GM23338 (cell line): ENCODE data around the gene HMOX1. TPM values are rescaled to one million over a fixed set of nuclear protein-coding genes. Genes with fewer than 3 reads are reported as not detected.

ENCODE experiments used
- ATAC-seq: fragments of 200-7000 bp; cut with Tn5 transposase; 3 replicates; pipeline ENCODE4 v1.9.1; 2020
- DNase-seq: peaks from one replicate; pipeline ENCODE4 v3.0.0-alpha.2; 2015; ENCODE audit warnings: low spot score
- H2AFZ ChIP-seq: fragments of 200-600 bp; sonication (generic); 2 replicates; pipeline ENCODE4 v1.8.0; 2016; ENCODE audit warnings: antibody characterized with exemption, mild to moderate bottlenecking, moderate library complexity
- H3F3A ChIP-seq: fragments of 200-600 bp; sonication (generic); replicated peaks from 2 replicates; pipeline ENCODE4 v1.8.0; 2017; ENCODE audit warnings: antibody characterized with exemption, mixed run types, low read depth
- H3K27ac ChIP-seq: fragments of 200-600 bp; sonication (generic); 2 replicates; pipeline ENCODE4 v1.6.1; 2016; ENCODE audit warnings: low read depth
- H3K27me3 ChIP-seq: fragments of 200-600 bp; sonication (generic); 2 replicates; pipeline ENCODE4 v1.8.0; 2016; ENCODE audit warnings: mild to moderate bottlenecking, mixed run types, moderate library complexity; ENCODE audit not compliant: insufficient read depth
- H3K36me3 ChIP-seq: fragments of 200-600 bp; sonication (generic); 2 replicates; pipeline ENCODE4 v1.8.0; 2016; ENCODE audit warnings: mild to moderate bottlenecking; ENCODE audit not compliant: insufficient read depth
- H3K4me1 ChIP-seq: fragments of 200-600 bp; sonication (generic); 2 replicates; pipeline ENCODE4 v1.8.0; 2016; ENCODE audit warnings: mild to moderate bottlenecking, moderate library complexity; ENCODE audit not compliant: insufficient read depth
- H3K4me2 ChIP-seq: fragments of 200-600 bp; sonication (generic); 2 replicates; pipeline ENCODE4 v1.7.1; 2017; ENCODE audit warnings: mixed run types
- H3K4me3 ChIP-seq: fragments of 200-600 bp; sonication (generic); 2 replicates; pipeline ENCODE4 v1.6.1; 2016; ENCODE audit warnings: mixed run types
- H3K79me2 ChIP-seq: fragments of 200-600 bp; sonication (generic); replicated peaks from 2 replicates; pipeline ENCODE4 v1.8.0; 2017; ENCODE audit warnings: mild to moderate bottlenecking; ENCODE audit not compliant: insufficient read depth
- H3K9me2 ChIP-seq: fragments of 200-600 bp; sonication (generic); 2 replicates; pipeline ENCODE4 v1.8.0; 2017; ENCODE audit not compliant: insufficient read depth
- H4K20me1 ChIP-seq: fragments of 200-600 bp; sonication (generic); replicated peaks from 2 replicates; pipeline ENCODE4 v1.8.0; 2017; ENCODE audit warnings: mild to moderate bottlenecking; ENCODE audit not compliant: insufficient read depth
- H3K27ac Mint-ChIP-seq: 2 replicates; pipeline ENCODE4 v1.8.0; 2020; ENCODE audit warnings: inconsistent platforms, mild to moderate bottlenecking, moderate library complexity, mixed read lengths
- H3K27me3 Mint-ChIP-seq: 3 replicates; pipeline ENCODE4 v1.8.0; 2022; ENCODE audit warnings: low read depth, mild to moderate bottlenecking, moderate library complexity, mixed read lengths, inconsistent platforms; ENCODE audit not compliant: insufficient read depth, poor library complexity
- H3K36me3 Mint-ChIP-seq: 3 replicates; pipeline ENCODE4 v1.8.0; 2021; ENCODE audit warnings: low read depth, mild to moderate bottlenecking, inconsistent platforms, moderate library complexity, mixed read lengths
- H3K4me1 Mint-ChIP-seq: 3 replicates; pipeline ENCODE4 v1.8.0; 2020; ENCODE audit warnings: mild to moderate bottlenecking, inconsistent platforms, mixed read lengths
- H3K4me3 Mint-ChIP-seq: 3 replicates; pipeline ENCODE4 v1.8.0; 2021; ENCODE audit warnings: moderate library complexity, mild to moderate bottlenecking, inconsistent platforms, mixed read lengths
- H3K9me3 Mint-ChIP-seq: 3 replicates; pipeline ENCODE4 v1.8.0; 2020; ENCODE audit warnings: moderate library complexity, mild to moderate bottlenecking, inconsistent platforms, mixed read lengths
- CREB1 ChIP-seq: fragments of 250-450 bp; sonication (Bioruptor Pico); IDR thresholded peaks from 2 replicates; pipeline ENCODE4 v1.5.0; 2020; ENCODE audit warnings: low read depth, mild to moderate bottlenecking, moderate library complexity
- EZH2 ChIP-seq: fragments of 200-600 bp; sonication (generic); IDR thresholded peaks from one replicate; pipeline ENCODE4 v1.8.0; 2017; ENCODE audit warnings: antibody characterized with exemption, mild to moderate bottlenecking, low read depth; ENCODE audit not compliant: unreplicated experiment
- JUNB ChIP-seq: IDR thresholded peaks from one replicate; pipeline ENCODE4 v1.6.1; 2016; ENCODE audit warnings: antibody characterized with exemption; ENCODE audit not compliant: unreplicated experiment
- NANOG ChIP-seq: IDR thresholded peaks from 2 replicates; pipeline ENCODE4 v1.6.1; 2016; ENCODE audit warnings: antibody characterized with exemption, borderline replicate concordance
- POLR2AphosphoS5 ChIP-seq: IDR thresholded peaks from 2 replicates; pipeline ENCODE4 v1.6.1; 2016; ENCODE audit warnings: antibody characterized with exemption, low read depth
- STAT1 ChIP-seq: IDR thresholded peaks from one replicate; pipeline ENCODE4 v1.6.1; 2016; ENCODE audit warnings: antibody characterized with exemption; ENCODE audit not compliant: unreplicated experiment
- ZNF114 ChIP-seq: fragments of 250-450 bp; sonication (Bioruptor Pico); IDR thresholded peaks from 2 replicates; pipeline ENCODE4 v1.5.0; 2020; ENCODE audit warnings: mild to moderate bottlenecking, moderate library complexity
- polyA plus RNA-seq: library from polyadenylated mRNA; unstranded; fragments of >200 nt; fragmentation: Nextera tagmentation; extraction: Ambion mirVana; gene quantifications from 2 replicates; pipeline ENCODE4 v1.2.1, GENCODE V29; 2016
- total RNA-seq: library from RNA; depleted of rRNA; stranded (reverse); fragments of >200 nt; shearing (Covaris generic); gene quantifications from 2 replicates; pipeline ENCODE4 v1.2.3, GENCODE V29; 2014
- TF ChIP-seq, protein P1 (sequence below): fragments of 250-450 bp; sonication (Bioruptor Pico); IDR thresholded peaks from 2 replicates; pipeline ENCODE4 v1.5.0; 2020; ENCODE audit warnings: mild to moderate bottlenecking, moderate library complexity
- TF ChIP-seq, protein P2 (sequence below): IDR thresholded peaks from one replicate; pipeline ENCODE4 v1.6.1; 2018; ENCODE audit warnings: antibody characterized with exemption; ENCODE audit not compliant: unreplicated experiment

The HMOX1 gene
- total and polyA plus RNA-seq, 2 experiments from 2014 or later = 10.9 to 22.6 TPM

GRCh38 chr22:35376728-35377472 is 4.0 kb upstream of the HMOX1 start:
- H3K36me3 ChIP-seq = no peaks in the 10 kb centered on the region
- Mint-ChIP-seq H3K36me3 (no peaks in the 10 kb centered on the region; the same call in 2 of the 3 replicates), H3K9me3 (peaks cover 3% of the 10 kb centered on the region; the same call in 1 of the 3 replicates), H3K4me1 (peaks cover 65% of the 10 kb centered on the region), H3K4me3 (peak overlapping the region; percentile 21), H3K27me3 (peaks cover 39% of the 10 kb centered on the region), H3K27ac (peak overlapping the region; percentile 100)
- peak overlapping the region; percentile 97 for H3K27ac ChIP-seq
- peaks cover 41% of the 10 kb centered on the region for H3F3A ChIP-seq
- no peak overlapping the region for H3K4me3 ChIP-seq
- H2AFZ ChIP-seq = no peak overlapping the region
- DNase-seq = peak; percentile 100
- H3K4me1 ChIP-seq = peaks cover 66% of the 10 kb centered on the region
- no peaks in the 10 kb centered on the region for H3K27me3 ChIP-seq
- ATAC-seq = peak; percentile 42
- TF ChIP-seq STAT1 (no peak), ZNF114 (CRISPR knock-in tag) (no peak), JUNB (no peak), CREB1 (peak; percentile 72), EZH2 (no peak), POLR2AphosphoS5 (peak; percentile 31; the same call in 1 of the 2 replicates), NANOG (no peak)
- TF ChIP-seq, protein P1, sequence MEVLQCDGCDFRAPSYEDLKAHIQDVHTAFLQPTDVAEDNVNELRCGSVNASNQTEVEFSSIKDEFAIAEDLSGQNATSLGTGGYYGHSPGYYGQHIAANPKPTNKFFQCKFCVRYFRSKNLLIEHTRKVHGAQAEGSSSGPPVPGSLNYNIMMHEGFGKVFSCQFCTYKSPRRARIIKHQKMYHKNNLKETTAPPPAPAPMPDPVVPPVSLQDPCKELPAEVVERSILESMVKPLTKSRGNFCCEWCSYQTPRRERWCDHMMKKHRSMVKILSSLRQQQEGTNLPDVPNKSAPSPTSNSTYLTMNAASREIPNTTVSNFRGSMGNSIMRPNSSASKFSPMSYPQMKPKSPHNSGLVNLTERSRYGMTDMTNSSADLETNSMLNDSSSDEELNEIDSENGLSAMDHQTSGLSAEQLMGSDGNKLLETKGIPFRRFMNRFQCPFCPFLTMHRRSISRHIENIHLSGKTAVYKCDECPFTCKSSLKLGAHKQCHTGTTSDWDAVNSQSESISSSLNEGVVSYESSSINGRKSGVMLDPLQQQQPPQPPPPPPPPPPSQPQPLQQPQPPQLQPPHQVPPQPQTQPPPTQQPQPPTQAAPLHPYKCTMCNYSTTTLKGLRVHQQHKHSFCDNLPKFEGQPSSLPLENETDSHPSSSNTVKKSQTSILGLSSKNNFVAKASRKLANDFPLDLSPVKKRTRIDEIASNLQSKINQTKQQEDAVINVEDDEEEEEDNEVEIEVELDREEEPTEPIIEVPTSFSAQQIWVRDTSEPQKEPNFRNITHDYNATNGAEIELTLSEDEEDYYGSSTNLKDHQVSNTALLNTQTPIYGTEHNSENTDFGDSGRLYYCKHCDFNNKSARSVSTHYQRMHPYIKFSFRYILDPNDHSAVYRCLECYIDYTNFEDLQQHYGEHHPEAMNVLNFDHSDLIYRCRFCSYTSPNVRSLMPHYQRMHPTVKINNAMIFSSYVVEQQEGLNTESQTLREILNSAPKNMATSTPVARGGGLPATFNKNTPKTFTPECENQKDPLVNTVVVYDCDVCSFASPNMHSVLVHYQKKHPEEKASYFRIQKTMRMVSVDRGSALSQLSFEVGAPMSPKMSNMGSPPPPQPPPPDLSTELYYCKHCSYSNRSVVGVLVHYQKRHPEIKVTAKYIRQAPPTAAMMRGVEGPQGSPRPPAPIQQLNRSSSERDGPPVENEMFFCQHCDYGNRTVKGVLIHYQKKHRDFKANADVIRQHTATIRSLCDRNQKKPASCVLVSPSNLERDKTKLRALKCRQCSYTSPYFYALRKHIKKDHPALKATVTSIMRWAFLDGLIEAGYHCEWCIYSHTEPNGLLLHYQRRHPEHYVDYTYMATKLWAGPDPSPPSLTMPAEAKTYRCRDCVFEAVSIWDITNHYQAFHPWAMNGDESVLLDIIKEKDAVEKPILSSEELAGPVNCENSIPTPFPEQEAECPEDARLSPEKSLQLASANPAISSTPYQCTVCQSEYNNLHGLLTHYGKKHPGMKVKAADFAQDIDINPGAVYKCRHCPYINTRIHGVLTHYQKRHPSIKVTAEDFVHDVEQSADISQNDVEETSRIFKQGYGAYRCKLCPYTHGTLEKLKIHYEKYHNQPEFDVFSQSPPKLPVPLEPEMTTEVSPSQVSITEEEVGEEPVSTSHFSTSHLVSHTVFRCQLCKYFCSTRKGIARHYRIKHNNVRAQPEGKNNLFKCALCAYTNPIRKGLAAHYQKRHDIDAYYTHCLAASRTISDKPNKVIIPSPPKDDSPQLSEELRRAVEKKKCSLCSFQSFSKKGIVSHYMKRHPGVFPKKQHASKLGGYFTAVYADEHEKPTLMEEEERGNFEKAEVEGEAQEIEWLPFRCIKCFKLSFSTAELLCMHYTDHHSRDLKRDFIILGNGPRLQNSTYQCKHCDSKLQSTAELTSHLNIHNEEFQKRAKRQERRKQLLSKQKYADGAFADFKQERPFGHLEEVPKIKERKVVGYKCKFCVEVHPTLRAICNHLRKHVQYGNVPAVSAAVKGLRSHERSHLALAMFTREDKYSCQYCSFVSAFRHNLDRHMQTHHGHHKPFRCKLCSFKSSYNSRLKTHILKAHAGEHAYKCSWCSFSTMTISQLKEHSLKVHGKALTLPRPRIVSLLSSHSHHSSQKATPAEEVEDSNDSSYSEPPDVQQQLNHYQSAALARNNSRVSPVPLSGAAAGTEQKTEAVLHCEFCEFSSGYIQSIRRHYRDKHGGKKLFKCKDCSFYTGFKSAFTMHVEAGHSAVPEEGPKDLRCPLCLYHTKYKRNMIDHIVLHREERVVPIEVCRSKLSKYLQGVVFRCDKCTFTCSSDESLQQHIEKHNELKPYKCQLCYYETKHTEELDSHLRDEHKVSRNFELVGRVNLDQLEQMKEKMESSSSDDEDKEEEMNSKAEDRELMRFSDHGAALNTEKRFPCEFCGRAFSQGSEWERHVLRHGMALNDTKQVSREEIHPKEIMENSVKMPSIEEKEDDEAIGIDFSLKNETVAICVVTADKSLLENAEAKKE (CRISPR knock-in tag) = no peak
- TF ChIP-seq, protein P2, sequence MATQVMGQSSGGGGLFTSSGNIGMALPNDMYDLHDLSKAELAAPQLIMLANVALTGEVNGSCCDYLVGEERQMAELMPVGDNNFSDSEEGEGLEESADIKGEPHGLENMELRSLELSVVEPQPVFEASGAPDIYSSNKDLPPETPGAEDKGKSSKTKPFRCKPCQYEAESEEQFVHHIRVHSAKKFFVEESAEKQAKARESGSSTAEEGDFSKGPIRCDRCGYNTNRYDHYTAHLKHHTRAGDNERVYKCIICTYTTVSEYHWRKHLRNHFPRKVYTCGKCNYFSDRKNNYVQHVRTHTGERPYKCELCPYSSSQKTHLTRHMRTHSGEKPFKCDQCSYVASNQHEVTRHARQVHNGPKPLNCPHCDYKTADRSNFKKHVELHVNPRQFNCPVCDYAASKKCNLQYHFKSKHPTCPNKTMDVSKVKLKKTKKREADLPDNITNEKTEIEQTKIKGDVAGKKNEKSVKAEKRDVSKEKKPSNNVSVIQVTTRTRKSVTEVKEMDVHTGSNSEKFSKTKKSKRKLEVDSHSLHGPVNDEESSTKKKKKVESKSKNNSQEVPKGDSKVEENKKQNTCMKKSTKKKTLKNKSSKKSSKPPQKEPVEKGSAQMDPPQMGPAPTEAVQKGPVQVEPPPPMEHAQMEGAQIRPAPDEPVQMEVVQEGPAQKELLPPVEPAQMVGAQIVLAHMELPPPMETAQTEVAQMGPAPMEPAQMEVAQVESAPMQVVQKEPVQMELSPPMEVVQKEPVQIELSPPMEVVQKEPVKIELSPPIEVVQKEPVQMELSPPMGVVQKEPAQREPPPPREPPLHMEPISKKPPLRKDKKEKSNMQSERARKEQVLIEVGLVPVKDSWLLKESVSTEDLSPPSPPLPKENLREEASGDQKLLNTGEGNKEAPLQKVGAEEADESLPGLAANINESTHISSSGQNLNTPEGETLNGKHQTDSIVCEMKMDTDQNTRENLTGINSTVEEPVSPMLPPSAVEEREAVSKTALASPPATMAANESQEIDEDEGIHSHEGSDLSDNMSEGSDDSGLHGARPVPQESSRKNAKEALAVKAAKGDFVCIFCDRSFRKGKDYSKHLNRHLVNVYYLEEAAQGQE = no peak
- H3K9me2 ChIP-seq = no peaks in the 10 kb centered on the region
- H3K4me2 ChIP-seq = peak overlapping the region; percentile 44
- H4K20me1 ChIP-seq = no peaks in the 10 kb centered on the region
- H3K79me2 ChIP-seq = peaks cover 7% of the 10 kb centered on the region
